Measurements from ENCODE around the gene MYH3.
"Not testable (repeated sequence)": the region's sequence is repeated elsewhere in the genome, so short reads cannot be mapped to it uniquely, and the experiment has no call there.

Gene MYH3

GRCh38 chr17:10657148-10657547 lies at the start of gene MYH3:
TSS of gene MYH3 (minus strand) at chr17:10657309. CDS start at chr17:10655064, 2,245 bp downstream.
- H3K4me3 ChIP-seq (ENCODE audit: insufficient read length, low read depth) = no peak within 1 kb of the TSS
- DNase-seq (ENCODE audit: low read depth, low spot score) = no peak
- TF ChIP-seq ZNF274 (IDR thresholded peaks at IDR 0.05; ENCODE audit: low read depth, low read length) (no peak), YY1 (IDR thresholded peaks at IDR 0.05; ENCODE audit: insufficient read depth, insufficient read length) (no peak), SUZ12 (IDR thresholded peaks at IDR 0.05; ENCODE audit: extremely low read depth, insufficient read depth, insufficient read length) (no peak)
- H3K27me3 ChIP-seq (ENCODE audit: insufficient read depth, insufficient read length) = no peaks in the 10 kb centered on the region
- no peak within 1 kb of the TSS for H3K9ac ChIP-seq (ENCODE audit: insufficient read length, low read depth)
- no peaks in the 10 kb centered on the region for H3K4me1 ChIP-seq (ENCODE audit: insufficient read depth, insufficient read length)
- H3K36me3 ChIP-seq (ENCODE audit: insufficient read depth, insufficient read length, low read length) = peaks cover 6% of the 10 kb centered on the region
- no peaks in the 10 kb centered on the region for H3K9me3 ChIP-seq (ENCODE audit: insufficient read depth, low read length)

GRCh38 chr17:10705727-10706126 lies 48.6 kb upstream of the MYH3 start:
- TF ChIP-seq SUZ12 (IDR thresholded peaks at IDR 0.05; ENCODE audit: extremely low read depth, insufficient read depth, insufficient read length) (no peak), YY1 (IDR thresholded peaks at IDR 0.05; ENCODE audit: insufficient read depth, insufficient read length) (no peak), ZNF274 (IDR thresholded peaks at IDR 0.05; ENCODE audit: low read depth, low read length) (no peak)
- Histone ChIP-seq H3K36me3 (ENCODE audit: insufficient read depth, insufficient read length, low read length) (peaks cover 47% of the 10 kb centered on the region), H3K9ac (ENCODE audit: insufficient read length, low read depth) (no peak overlapping the region)

GRCh38 chr17:10702574-10702973 lies 45.5 kb upstream of the MYH3 start:
- no peak for TF ChIP-seq ZNF274 (IDR thresholded peaks at IDR 0.05; ENCODE audit: low read depth, low read length)
- peaks cover 29% of the 10 kb centered on the region for H3K36me3 ChIP-seq (ENCODE audit: insufficient read depth, insufficient read length, low read length)
- H3K4me3 ChIP-seq (ENCODE audit: insufficient read length, low read depth) = no peak overlapping the region
- DNase-seq (ENCODE audit: low read depth, low spot score) = no peak
- no peak overlapping the region for H3K9ac ChIP-seq (ENCODE audit: insufficient read length, low read depth)
- H3K9me3 ChIP-seq (ENCODE audit: insufficient read depth, low read length) = no peaks in the 10 kb centered on the region
- no peaks in the 10 kb centered on the region for H3K4me1 ChIP-seq (ENCODE audit: insufficient read depth, insufficient read length)
- H3K27me3 ChIP-seq (ENCODE audit: insufficient read depth, insufficient read length) = no peaks in the 10 kb centered on the region

More at GRCh38 chr17:10705727-10706126, 48.6 kb upstream of the MYH3 start:
- H3K4me1 ChIP-seq (ENCODE audit: insufficient read depth, insufficient read length) = no peaks in the 10 kb centered on the region
- H3K9me3 ChIP-seq (ENCODE audit: insufficient read depth, low read length) = no peaks in the 10 kb centered on the region
- no peak for DNase-seq (ENCODE audit: low read depth, low spot score)
- H3K4me3 ChIP-seq (ENCODE audit: insufficient read length, low read depth) = no peak overlapping the region
- no peaks in the 10 kb centered on the region for H3K27me3 ChIP-seq (ENCODE audit: insufficient read depth, insufficient read length)

- no peak overlapping the region for H3K9ac ChIP-seq (ENCODE audit: insufficient read length, low read depth)
- no peak for TF ChIP-seq ZNF274 (IDR thresholded peaks at IDR 0.05; ENCODE audit: low read depth, low read length)
- no peak for TF ChIP-seq YY1 (IDR thresholded peaks at IDR 0.05; ENCODE audit: insufficient read depth, insufficient read length)
- TF ChIP-seq SUZ12 (IDR thresholded peaks at IDR 0.05; ENCODE audit: extremely low read depth, insufficient read depth, insufficient read length) = no peak
- H3K4me1 ChIP-seq (ENCODE audit: insufficient read depth, insufficient read length) = no peaks in the 10 kb centered on the region
- H3K9me3 ChIP-seq (ENCODE audit: insufficient read depth, low read length) = no peaks in the 10 kb centered on the region
- peaks cover 13% of the 10 kb centered on the region for H3K36me3 ChIP-seq (ENCODE audit: insufficient read depth, insufficient read length, low read length)
- no peak for DNase-seq (ENCODE audit: low read depth, low spot score)
- H3K4me3 ChIP-seq (ENCODE audit: insufficient read length, low read depth) = no peak overlapping the region
- no peaks in the 10 kb centered on the region for H3K27me3 ChIP-seq (ENCODE audit: insufficient read depth, insufficient read length)
Observed at GRCh38 chr17:10699856-10700255, 42.7 kb upstream of the MYH3 start.

GRCh38 chr17:10698096-10698818 lies 41.1 kb upstream of the MYH3 start:
- no peak for TF ChIP-seq ZNF274 (IDR thresholded peaks at IDR 0.05; ENCODE audit: low read depth, low read length)
- no peak for TF ChIP-seq SUZ12 (IDR thresholded peaks at IDR 0.05; ENCODE audit: extremely low read depth, insufficient read depth, insufficient read length)
- peak overlapping the region; percentile 87 for H3K9ac ChIP-seq (ENCODE audit: insufficient read length, low read depth)
- H3K36me3 ChIP-seq (ENCODE audit: insufficient read depth, insufficient read length, low read length) = peaks cover 22% of the 10 kb centered on the region
- peak overlapping the region; percentile 98 for H3K4me3 ChIP-seq (ENCODE audit: insufficient read length, low read depth)
- DNase-seq (ENCODE audit: low read depth, low spot score) = no peak
- H3K9me3 ChIP-seq (ENCODE audit: insufficient read depth, low read length) = no peaks in the 10 kb centered on the region
- no peaks in the 10 kb centered on the region for H3K4me1 ChIP-seq (ENCODE audit: insufficient read depth, insufficient read length)
- H3K27me3 ChIP-seq (ENCODE audit: insufficient read depth, insufficient read length) = no peaks in the 10 kb centered on the region

- Histone ChIP-seq H3K9ac (ENCODE audit: insufficient read length, low read depth) (peak within 1 kb of the TSS; percentile 97), H3K4me1 (ENCODE audit: insufficient read depth, insufficient read length) (no peaks in the 10 kb centered on the region), H3K4me3 (ENCODE audit: insufficient read length, low read depth) (peak within 1 kb of the TSS; percentile 98), H3K36me3 (ENCODE audit: insufficient read depth, insufficient read length, low read length) (peaks cover 27% of the 10 kb centered on the region), H3K9me3 (ENCODE audit: insufficient read depth, low read length) (no peaks in the 10 kb centered on the region), H3K27me3 (ENCODE audit: insufficient read depth, insufficient read length) (no peaks in the 10 kb centered on the region)
- no peak for TF ChIP-seq YY1 (IDR thresholded peaks at IDR 0.05; ENCODE audit: insufficient read depth, insufficient read length)
- TF ChIP-seq ZNF274 (IDR thresholded peaks at IDR 0.05; ENCODE audit: low read depth, low read length) = no peak
- no peak for TF ChIP-seq SUZ12 (IDR thresholded peaks at IDR 0.05; ENCODE audit: extremely low read depth, insufficient read depth, insufficient read length)
- DNase-seq (ENCODE audit: low read depth, low spot score) = peak; percentile 84
Observed at GRCh38 chr17:10697092-10698081, 40.3 kb upstream of the MYH3 start, which contains the start of the genes ADPRM and SCO1. TSS of gene ADPRM (plus strand) at chr17:10697594. CDS start at chr17:10704927, 7,333 bp downstream. TSS of gene SCO1 (minus strand) at chr17:10697533. CDS start at chr17:10697507, 26 bp downstream.

GRCh38 chr17:10695875-10696407 lies 38.8 kb upstream of the MYH3 start:
- not testable (repeated sequence) for H3K4me1 ChIP-seq (ENCODE audit: insufficient read depth, insufficient read length); H3K9me3 ChIP-seq (ENCODE audit: insufficient read depth, low read length); DNase-seq (ENCODE audit: low read depth, low spot score); H3K27me3 ChIP-seq (ENCODE audit: insufficient read depth, insufficient read length)
- peaks cover 42% of the 10 kb centered on the region for H3K36me3 ChIP-seq (ENCODE audit: insufficient read depth, insufficient read length, low read length)
- peak overlapping the region; percentile 98 for H3K4me3 ChIP-seq (ENCODE audit: insufficient read length, low read depth)
- H3K9ac ChIP-seq (ENCODE audit: insufficient read length, low read depth) = peak overlapping the region; percentile 81

All from NT2/D1 (cell line).